ENCODE data around the gene DEF6. TPM values are rescaled to one million over a fixed set of nuclear protein-coding genes. Genes with fewer than 3 reads are reported as not detected.
A peak's percentile ranks its signal among the peaks of the same experiment; 100 is the strongest.

The DEF6 gene
- total and polyA plus RNA-seq, 2 of the 13 experiments (the other 11 are each of a cell fraction or from before 2014, with no cell fraction given), result 5.2 to 10.0 TPM

DNA sequence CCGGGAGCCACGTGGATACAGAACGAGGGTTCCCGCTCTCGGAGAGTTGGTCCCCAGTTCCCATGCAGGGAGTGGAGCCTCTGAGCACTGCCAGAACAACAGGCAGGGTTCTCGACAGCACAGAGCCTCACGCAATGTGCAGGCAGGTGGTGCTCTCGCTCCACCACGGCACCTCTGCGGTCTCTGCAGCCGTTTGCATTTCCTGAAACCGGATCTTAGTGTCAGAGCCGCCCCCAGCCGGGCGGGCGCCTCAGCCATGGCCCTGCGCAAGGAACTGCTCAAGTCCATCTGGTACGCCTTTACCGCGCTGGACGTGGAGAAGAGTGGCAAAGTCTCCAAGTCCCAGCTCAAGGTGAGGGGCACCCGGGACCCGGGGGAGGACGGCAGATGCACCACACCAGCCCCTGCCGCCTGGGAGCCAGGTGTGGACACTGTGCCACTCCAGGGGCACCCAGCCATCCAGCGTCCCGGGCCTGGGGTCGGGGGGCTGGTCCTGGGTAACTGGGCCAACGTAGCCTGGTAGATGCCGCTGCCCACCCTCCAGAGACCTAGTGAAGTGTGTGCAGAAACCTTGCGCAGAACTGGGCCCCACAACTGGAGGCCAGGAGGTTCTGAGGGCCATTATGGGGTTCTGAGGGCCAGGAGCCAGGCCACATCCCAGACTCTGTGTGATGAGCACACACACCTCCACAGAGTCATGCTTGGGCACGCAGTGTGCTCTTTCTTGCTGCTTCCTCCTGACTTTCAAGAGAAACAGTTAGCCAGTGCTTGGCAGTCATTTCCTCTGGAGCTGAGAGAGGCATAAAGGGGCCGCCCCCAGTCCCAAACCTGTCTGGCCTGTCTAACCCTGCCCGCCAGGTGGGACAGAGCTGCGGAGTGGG, at the start of gene DEF6 (continued):
- TF ChIP-seq, protein P1, sequence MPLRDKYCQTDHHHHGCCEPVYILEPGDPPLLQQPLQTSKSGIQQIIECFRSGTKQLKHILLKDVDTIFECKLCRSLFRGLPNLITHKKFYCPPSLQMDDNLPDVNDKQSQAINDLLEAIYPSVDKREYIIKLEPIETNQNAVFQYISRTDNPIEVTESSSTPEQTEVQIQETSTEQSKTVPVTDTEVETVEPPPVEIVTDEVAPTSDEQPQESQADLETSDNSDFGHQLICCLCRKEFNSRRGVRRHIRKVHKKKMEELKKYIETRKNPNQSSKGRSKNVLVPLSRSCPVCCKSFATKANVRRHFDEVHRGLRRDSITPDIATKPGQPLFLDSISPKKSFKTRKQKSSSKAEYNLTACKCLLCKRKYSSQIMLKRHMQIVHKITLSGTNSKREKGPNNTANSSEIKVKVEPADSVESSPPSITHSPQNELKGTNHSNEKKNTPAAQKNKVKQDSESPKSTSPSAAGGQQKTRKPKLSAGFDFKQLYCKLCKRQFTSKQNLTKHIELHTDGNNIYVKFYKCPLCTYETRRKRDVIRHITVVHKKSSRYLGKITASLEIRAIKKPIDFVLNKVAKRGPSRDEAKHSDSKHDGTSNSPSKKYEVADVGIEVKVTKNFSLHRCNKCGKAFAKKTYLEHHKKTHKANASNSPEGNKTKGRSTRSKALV (CRISPR knock-in tag; IDR thresholded peaks at IDR 0.05), result peak; percentile 96
- 0 out of 2 replicates have a peak, but pooled peaks have one; percentile 37 for TF ChIP-seq HHEX (CRISPR knock-in tag; IDR thresholded peaks at IDR 0.05)
- TF ChIP-seq, protein P2, sequence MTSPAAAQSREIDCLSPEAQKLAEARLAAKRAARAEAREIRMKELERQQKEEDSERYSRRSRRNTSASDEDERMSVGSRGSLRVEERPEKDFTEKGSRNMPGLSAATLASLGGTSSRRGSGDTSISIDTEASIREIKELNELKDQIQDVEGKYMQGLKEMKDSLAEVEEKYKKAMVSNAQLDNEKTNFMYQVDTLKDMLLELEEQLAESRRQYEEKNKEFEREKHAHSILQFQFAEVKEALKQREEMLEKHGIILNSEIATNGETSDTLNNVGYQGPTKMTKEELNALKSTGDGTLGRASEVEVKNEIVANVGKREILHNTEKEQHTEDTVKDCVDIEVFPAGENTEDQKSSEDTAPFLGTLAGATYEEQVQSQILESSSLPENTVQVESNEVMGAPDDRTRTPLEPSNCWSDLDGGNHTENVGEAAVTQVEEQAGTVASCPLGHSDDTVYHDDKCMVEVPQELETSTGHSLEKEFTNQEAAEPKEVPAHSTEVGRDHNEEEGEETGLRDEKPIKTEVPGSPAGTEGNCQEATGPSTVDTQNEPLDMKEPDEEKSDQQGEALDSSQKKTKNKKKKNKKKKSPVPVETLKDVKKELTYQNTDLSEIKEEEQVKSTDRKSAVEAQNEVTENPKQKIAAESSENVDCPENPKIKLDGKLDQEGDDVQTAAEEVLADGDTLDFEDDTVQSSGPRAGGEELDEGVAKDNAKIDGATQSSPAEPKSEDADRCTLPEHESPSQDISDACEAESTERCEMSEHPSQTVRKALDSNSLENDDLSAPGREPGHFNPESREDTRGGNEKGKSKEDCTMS (CRISPR knock-in tag; conservative IDR thresholded peaks at IDR 0.05), result no peak
- no peak for TF ChIP-seq CENPT (CRISPR knock-in tag; IDR thresholded peaks at IDR 0.05; ENCODE audit: low read depth)
- TF ChIP-seq, protein P3, sequence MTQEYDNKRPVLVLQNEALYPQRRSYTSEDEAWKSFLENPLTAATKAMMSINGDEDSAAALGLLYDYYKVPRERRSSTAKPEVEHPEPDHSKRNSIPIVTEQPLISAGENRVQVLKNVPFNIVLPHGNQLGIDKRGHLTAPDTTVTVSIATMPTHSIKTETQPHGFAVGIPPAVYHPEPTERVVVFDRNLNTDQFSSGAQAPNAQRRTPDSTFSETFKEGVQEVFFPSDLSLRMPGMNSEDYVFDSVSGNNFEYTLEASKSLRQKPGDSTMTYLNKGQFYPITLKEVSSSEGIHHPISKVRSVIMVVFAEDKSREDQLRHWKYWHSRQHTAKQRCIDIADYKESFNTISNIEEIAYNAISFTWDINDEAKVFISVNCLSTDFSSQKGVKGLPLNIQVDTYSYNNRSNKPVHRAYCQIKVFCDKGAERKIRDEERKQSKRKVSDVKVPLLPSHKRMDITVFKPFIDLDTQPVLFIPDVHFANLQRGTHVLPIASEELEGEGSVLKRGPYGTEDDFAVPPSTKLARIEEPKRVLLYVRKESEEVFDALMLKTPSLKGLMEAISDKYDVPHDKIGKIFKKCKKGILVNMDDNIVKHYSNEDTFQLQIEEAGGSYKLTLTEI (CRISPR knock-in tag; conservative IDR thresholded peaks at IDR 0.05), result no peak
- TF ChIP-seq, protein P4, sequence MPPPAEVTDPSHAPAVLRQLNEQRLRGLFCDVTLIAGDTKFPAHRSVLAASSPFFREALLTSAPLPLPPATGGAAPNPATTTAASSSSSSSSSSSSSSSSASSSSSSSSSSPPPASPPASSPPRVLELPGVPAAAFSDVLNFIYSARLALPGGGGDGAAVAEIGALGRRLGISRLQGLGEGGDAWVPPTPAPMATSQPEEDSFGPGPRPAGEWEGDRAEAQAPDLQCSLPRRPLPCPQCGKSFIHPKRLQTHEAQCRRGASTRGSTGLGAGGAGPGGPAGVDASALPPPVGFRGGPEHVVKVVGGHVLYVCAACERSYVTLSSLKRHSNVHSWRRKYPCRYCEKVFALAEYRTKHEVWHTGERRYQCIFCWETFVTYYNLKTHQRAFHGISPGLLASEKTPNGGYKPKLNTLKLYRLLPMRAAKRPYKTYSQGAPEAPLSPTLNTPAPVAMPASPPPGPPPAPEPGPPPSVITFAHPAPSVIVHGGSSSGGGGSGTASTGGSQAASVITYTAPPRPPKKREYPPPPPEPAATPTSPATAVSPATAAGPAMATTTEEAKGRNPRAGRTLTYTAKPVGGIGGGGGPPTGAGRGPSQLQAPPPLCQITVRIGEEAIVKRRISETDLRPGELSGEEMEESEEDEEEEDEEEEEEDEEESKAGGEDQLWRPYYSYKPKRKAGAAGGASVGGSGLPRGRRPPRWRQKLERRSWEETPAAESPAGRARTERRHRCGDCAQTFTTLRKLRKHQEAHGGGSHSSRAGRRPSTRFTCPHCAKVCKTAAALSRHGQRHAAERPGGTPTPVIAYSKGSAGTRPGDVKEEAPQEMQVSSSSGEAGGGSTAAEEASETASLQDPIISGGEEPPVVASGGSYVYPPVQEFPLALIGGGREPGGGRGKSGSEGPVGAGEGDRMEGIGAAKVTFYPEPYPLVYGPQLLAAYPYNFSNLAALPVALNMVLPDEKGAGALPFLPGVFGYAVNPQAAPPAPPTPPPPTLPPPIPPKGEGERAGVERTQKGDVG (CRISPR knock-in tag; IDR thresholded peaks at IDR 0.05; ENCODE audit: borderline replicate concordance), result no peak
- TF ChIP-seq, protein P5, sequence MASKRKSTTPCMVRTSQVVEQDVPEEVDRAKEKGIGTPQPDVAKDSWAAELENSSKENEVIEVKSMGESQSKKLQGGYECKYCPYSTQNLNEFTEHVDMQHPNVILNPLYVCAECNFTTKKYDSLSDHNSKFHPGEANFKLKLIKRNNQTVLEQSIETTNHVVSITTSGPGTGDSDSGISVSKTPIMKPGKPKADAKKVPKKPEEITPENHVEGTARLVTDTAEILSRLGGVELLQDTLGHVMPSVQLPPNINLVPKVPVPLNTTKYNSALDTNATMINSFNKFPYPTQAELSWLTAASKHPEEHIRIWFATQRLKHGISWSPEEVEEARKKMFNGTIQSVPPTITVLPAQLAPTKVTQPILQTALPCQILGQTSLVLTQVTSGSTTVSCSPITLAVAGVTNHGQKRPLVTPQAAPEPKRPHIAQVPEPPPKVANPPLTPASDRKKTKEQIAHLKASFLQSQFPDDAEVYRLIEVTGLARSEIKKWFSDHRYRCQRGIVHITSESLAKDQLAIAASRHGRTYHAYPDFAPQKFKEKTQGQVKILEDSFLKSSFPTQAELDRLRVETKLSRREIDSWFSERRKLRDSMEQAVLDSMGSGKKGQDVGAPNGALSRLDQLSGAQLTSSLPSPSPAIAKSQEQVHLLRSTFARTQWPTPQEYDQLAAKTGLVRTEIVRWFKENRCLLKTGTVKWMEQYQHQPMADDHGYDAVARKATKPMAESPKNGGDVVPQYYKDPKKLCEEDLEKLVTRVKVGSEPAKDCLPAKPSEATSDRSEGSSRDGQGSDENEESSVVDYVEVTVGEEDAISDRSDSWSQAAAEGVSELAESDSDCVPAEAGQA (IDR thresholded peaks at IDR 0.05; ENCODE audit: low read depth), result no peak
- TF ChIP-seq, protein P5 (CRISPR knock-in tag; IDR thresholded peaks at IDR 0.05; ENCODE audit: borderline replicate concordance), result no peak
- TF ChIP-seq CHD2 (IDR thresholded peaks at IDR 0.05; ENCODE audit: low read depth, low read length), result peak; percentile 46; the same call in 1 of the 2 replicates
- no peak for TF ChIP-seq EZH2 (conservative IDR thresholded peaks at IDR 0.05; ENCODE audit: low read depth, low read length)

All from HepG2 (cell line).